22Rv1 (cell line): ENCODE results near the gene NFYC.

Experiments used
- ZFX ChIP-seq: fragments of 450-650 bp; IDR thresholded peaks from 2 replicates; pipeline ENCODE4 v1.6.1; 2017; ENCODE audit warnings: antibody characterized with exemption, borderline replicate concordance
- TF ChIP-seq, protein P1 (sequence below): fragments of 450-650 bp; IDR thresholded peaks from 2 replicates; pipeline ENCODE4 v1.5.1; 2017; ENCODE audit warnings: mild to moderate bottlenecking

DNA sequence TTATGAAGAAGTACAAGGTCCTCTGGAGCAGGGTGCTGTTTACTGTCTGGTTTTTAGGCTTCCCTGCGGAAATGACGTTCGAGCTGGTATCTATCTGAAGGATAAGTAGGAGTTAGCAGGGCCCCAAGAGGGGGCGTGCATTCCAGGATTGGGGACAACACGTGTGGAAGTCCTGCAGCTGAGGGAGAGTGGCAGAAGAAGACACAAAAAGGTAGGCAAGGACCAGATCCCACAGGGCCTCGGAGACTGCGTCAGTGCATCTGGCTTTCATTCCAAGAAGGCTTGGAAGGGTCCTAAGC, 31.9 kb upstream of the NFYC start:
- TF ChIP-seq, protein P1, sequence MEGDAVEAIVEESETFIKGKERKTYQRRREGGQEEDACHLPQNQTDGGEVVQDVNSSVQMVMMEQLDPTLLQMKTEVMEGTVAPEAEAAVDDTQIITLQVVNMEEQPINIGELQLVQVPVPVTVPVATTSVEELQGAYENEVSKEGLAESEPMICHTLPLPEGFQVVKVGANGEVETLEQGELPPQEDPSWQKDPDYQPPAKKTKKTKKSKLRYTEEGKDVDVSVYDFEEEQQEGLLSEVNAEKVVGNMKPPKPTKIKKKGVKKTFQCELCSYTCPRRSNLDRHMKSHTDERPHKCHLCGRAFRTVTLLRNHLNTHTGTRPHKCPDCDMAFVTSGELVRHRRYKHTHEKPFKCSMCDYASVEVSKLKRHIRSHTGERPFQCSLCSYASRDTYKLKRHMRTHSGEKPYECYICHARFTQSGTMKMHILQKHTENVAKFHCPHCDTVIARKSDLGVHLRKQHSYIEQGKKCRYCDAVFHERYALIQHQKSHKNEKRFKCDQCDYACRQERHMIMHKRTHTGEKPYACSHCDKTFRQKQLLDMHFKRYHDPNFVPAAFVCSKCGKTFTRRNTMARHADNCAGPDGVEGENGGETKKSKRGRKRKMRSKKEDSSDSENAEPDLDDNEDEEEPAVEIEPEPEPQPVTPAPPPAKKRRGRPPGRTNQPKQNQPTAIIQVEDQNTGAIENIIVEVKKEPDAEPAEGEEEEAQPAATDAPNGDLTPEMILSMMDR, result no peak
- TF ChIP-seq ZFX, result no peak
